BLaER1 (cell line): ENCODE results near the gene LGI2.

Experiments used
- H3K27ac ChIP-seq: shearing (Covaris generic); formaldehyde crosslinking; 2 replicates; pipeline ENCODE4 v1.8.1; 2022
- H3K27me3 ChIP-seq: shearing (Covaris generic); formaldehyde crosslinking; 2 replicates; pipeline ENCODE4 v1.8.1; 2022
- H3K36me3 ChIP-seq: shearing (Covaris generic); formaldehyde crosslinking; 2 replicates; pipeline ENCODE4 v1.8.1; 2022
- H3K4me1 ChIP-seq: shearing (Covaris generic); formaldehyde crosslinking; 2 replicates; pipeline ENCODE4 v1.8.1; 2022
- H3K4me2 ChIP-seq: shearing (Covaris generic); formaldehyde crosslinking; 2 replicates; pipeline ENCODE4 v1.8.1; 2022
- H3K4me3 ChIP-seq: shearing (Covaris generic); formaldehyde crosslinking; 2 replicates; pipeline ENCODE4 v1.8.1; 2022
- H3K9ac ChIP-seq: shearing (Covaris generic); formaldehyde crosslinking; 2 replicates; pipeline ENCODE4 v1.8.1; 2022
- H3K9me3 ChIP-seq: shearing (Covaris generic); formaldehyde crosslinking; 2 replicates; pipeline ENCODE4 v1.8.1; 2022
- H4K20me1 ChIP-seq: shearing (Covaris generic); formaldehyde crosslinking; 2 replicates; pipeline ENCODE4 v1.8.1; 2022
- Cebpa-rat ChIP-seq: shearing (Covaris generic); IDR thresholded peaks from 2 replicates; pipeline ENCODE4 v1.8.1; 2022

The LGI2 gene

DNA sequence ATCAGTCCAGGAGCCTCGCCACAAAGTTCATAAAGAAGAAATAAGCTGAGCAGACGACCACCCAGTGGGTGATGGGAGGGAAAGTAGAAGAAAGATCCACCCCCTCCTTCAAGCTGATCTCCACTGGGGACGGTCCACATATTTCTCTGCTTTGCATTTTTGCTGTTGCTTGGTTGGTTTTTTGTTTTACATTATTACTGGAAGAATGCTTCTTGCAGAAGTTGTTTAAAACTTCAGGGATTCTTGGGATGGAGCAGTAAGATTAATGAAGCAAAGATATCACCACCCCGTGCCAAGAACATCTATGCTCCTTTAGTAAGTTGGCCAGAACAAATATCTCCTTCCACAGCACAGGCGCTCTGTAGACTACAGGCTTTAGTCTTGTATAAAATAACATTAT lies 30.1 kb downstream of the LGI2 start:
- Histone ChIP-seq H3K36me3 (peaks cover 27% of the 10 kb centered on the region), H4K20me1 (no peaks in the 10 kb centered on the region), H3K27me3 (no peaks in the 10 kb centered on the region), H3K4me1 (peaks cover 46% of the 10 kb centered on the region), H3K27ac (no peak overlapping the region), H3K4me2 (peak overlapping the region; percentile 82), H3K4me3 (no peak overlapping the region), H3K9me3 (peaks cover 31% of the 10 kb centered on the region), H3K9ac (no peak overlapping the region)
- TF ChIP-seq Cebpa-rat, result no peak

DNA sequence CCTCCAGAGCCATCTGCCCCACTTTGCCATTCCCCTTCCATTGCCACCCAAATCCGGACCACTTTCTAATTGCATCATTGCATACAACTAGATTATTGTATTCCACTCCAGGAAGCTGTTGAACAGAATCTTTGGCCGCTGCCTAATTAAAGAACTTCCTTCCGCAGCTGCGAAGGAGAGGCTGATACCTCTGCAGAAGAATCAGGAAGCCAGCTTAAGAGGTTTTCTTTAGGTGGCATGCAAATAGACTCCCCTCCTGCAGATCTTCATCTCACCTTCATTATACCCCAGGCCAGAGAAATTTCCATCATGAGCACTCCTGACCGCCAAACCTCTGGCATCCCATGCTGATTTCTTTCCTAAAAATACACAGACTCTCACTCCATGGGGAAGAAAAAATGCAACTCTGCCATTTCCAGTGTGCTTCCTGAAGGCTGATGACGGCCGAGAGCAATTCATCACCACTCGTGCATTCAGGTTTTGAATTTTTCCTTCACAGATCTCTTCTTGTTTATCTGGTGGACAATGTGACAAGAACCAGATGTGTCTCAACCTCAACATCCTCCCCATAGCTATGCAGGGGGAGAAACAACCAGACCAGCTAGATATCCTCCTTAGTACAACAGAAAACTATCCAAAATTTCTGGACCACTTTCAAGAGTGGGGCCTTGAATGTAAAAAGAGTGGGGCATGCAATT lies 31.2 kb downstream of the LGI2 start:
- Histone ChIP-seq H3K36me3 (peaks cover 38% of the 10 kb centered on the region), H3K4me1 (peaks cover 46% of the 10 kb centered on the region), H3K4me2 (peak overlapping the region; percentile 82), H3K4me3 (peak overlapping the region; percentile 39; the same call in 1 of the 2 replicates), H3K9ac (no peak overlapping the region), H3K27me3 (no peaks in the 10 kb centered on the region), H3K27ac (peak overlapping the region; percentile 62), H4K20me1 (no peaks in the 10 kb centered on the region), H3K9me3 (peaks cover 42% of the 10 kb centered on the region)
- TF ChIP-seq Cebpa-rat, result no peak

DNA sequence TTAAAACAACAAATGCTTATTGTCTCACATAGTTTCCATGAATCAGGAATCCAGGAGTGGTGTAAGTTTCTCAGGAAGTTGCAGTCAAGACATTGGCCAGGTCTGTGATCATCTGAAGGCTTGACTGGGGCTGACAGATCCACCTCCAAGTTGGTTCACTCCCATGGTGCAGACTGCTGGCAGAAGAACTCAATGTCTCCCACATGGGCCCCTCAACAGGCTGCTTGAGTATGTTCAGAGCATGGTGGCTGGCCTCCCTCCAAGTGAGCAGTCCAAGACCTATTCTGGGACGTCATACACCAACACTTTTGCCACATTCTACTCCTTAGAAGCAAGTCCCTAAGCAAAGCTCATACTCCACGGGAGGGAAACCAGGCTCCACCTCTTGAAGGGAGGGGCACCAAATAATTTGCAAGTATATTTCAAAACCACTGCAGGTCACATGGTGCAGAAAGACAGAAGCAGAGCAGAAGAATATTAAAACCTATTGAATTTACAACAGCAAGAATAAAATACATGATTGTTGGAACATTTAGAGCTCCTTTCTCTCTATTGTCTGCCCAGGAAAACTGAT lies 35.3 kb downstream of the LGI2 start:
- peaks cover 44% of the 10 kb centered on the region for H3K36me3 ChIP-seq

DNA sequence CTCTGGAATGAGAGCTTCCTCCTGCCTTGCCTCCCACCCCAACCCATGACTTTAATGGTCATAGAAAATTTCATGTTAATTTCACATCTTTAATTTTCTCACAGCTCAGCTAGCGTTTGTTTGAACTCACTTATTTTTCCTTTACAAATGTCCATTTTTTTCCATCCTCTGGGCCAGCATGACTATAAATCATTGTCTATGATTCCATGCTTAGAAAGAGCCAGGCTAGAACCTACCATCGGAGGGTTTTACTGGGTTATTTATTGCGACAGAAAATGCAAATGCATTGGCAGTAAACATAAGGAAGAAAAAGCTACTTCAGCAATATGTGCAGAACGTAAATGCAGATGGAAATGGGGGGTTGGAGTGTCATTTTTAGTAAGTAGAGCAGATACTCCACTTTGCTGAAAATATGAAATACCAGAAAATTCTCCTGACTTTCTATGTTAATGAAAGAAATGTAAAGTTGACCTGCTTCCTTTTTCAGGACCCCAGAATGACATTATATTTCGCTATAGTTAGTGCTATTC lies 37.1 kb downstream of the LGI2 start:
- no peak for TF ChIP-seq Cebpa-rat
- H4K20me1 ChIP-seq, result no peaks in the 10 kb centered on the region
- no peak overlapping the region for H3K27ac ChIP-seq
- H3K9ac ChIP-seq, result no peak overlapping the region
- peaks cover 44% of the 10 kb centered on the region for H3K36me3 ChIP-seq
- H3K9me3 ChIP-seq, result peaks cover 45% of the 10 kb centered on the region
- no peak overlapping the region for H3K4me2 ChIP-seq
- no peaks in the 10 kb centered on the region for H3K27me3 ChIP-seq
- peaks cover 5% of the 10 kb centered on the region for H3K4me1 ChIP-seq
- no peak overlapping the region for H3K4me3 ChIP-seq

More for the DNA sequence above, 35.3 kb downstream of the LGI2 start:
- no peak for TF ChIP-seq Cebpa-rat
- Histone ChIP-seq H3K27ac (no peak overlapping the region), H3K4me1 (peaks cover 23% of the 10 kb centered on the region), H3K4me3 (no peak overlapping the region), H3K9me3 (peaks cover 44% of the 10 kb centered on the region), H3K27me3 (no peaks in the 10 kb centered on the region), H4K20me1 (no peaks in the 10 kb centered on the region), H3K9ac (no peak overlapping the region), H3K4me2 (no peak overlapping the region)

DNA sequence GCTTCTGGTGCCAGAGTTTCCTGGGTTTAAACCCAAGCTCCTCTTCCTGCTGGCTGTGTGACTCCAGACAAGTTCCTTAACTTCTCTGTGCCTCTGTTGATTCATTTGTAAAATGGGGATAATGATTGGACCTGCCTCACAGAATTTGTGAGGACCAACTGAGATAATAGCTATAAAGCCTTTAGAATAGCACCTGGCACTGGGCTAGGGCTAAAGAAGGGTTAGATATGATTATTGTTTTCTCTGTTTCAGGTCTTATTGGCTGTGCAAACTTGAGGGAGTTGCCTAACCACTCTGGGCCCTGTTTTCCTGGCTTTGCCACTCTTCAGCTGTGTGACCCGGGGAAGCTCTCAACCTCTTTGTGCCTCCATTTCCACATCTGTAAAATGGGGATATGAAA lies 37.8 kb downstream of the LGI2 start:
- Histone ChIP-seq H3K27ac (no peak overlapping the region), H4K20me1 (no peaks in the 10 kb centered on the region), H3K27me3 (no peaks in the 10 kb centered on the region), H3K4me2 (no peak overlapping the region), H3K9me3 (peaks cover 39% of the 10 kb centered on the region), H3K4me3 (no peak overlapping the region), H3K36me3 (peaks cover 40% of the 10 kb centered on the region), H3K4me1 (no peaks in the 10 kb centered on the region), H3K9ac (no peak overlapping the region)
- TF ChIP-seq Cebpa-rat, result no peak

DNA sequence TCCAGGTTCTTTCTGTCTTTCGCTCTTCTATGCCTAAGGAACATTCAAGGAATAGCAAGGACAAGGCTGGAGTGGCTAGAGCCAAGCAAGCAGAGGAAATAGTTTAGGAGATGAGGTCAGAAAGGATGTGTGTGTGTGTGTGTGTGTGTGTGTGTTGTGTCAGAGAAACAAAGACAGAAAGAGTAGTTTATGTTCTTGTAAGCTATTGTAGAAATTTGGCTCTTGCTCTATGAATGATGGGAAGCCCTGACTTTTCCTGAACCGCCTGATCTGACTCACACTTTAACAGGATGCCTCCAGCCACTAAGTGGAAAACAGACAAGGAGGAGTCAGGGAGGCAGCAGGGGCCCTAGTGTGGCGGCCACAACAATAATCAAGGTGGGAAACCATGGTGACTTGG lies 39.7 kb downstream of the LGI2 start:
- TF ChIP-seq Cebpa-rat, result no peak
- no peak overlapping the region for H3K27ac ChIP-seq
- H3K9me3 ChIP-seq, result peaks cover 31% of the 10 kb centered on the region
- no peaks in the 10 kb centered on the region for H3K4me1 ChIP-seq
- H3K4me3 ChIP-seq, result no peak overlapping the region
- H3K4me2 ChIP-seq, result no peak overlapping the region
- H3K9ac ChIP-seq, result no peak overlapping the region
- peaks cover 38% of the 10 kb centered on the region for H3K36me3 ChIP-seq
- H3K27me3 ChIP-seq, result no peaks in the 10 kb centered on the region
- no peaks in the 10 kb centered on the region for H4K20me1 ChIP-seq

DNA sequence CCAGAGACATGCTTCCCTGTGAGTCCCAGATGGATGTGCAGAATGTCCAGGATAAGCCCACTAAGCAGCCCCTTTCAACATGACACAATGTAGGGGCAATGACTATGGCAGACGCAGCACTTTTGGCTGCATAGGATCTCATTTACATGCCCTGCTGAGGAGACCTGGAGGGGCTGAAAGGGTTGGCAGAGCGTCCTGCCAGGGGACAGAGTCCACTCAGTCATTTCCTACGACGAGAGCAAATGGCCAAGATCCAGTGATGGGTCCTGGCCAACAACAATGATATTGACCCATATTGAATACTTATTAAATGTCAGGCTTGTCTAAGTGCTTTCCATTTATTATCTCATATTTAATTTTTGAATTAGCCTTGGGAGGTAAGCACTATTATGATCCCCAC lies 41.4 kb downstream of the LGI2 start:
- Histone ChIP-seq H3K27ac (no peak overlapping the region), H3K4me1 (0 out of 2 replicates have a peak, but pooled peaks cover under 1% of the 10 kb centered on the region), H3K27me3 (no peaks in the 10 kb centered on the region), H3K4me2 (no peak overlapping the region), H3K9me3 (peaks cover 30% of the 10 kb centered on the region), H3K4me3 (no peak overlapping the region), H3K9ac (no peak overlapping the region), H4K20me1 (no peaks in the 10 kb centered on the region), H3K36me3 (peaks cover 32% of the 10 kb centered on the region)
- no peak for TF ChIP-seq Cebpa-rat

DNA sequence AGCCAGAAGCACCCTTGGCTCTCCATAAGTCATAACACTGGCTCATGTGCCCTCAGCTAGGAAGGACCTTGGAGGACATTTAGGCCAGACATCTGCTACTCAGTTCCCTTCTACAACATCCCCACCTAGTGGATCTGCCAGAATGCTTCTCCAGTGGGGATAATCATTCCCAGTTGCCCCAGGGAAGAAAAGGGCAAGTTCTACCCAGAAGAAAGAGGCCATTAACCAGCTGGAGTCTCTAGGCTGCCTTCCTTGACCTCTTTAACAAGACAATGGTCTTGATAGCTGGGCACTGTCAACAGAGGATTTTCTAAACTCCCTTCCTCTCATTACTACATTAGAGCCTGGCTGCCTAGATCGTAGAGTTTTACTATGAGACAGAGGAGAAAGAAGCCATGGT lies 42.0 kb downstream of the LGI2 start:
- TF ChIP-seq Cebpa-rat, result no peak
- Histone ChIP-seq H4K20me1 (no peaks in the 10 kb centered on the region), H3K4me3 (no peak overlapping the region), H3K9ac (no peak overlapping the region), H3K4me2 (no peak overlapping the region), H3K9me3 (peaks cover 31% of the 10 kb centered on the region), H3K27ac (no peak overlapping the region), H3K27me3 (no peaks in the 10 kb centered on the region), H3K36me3 (peaks cover 34% of the 10 kb centered on the region), H3K4me1 (peaks cover 6% of the 10 kb centered on the region; the same call in 1 of the 2 replicates)

DNA sequence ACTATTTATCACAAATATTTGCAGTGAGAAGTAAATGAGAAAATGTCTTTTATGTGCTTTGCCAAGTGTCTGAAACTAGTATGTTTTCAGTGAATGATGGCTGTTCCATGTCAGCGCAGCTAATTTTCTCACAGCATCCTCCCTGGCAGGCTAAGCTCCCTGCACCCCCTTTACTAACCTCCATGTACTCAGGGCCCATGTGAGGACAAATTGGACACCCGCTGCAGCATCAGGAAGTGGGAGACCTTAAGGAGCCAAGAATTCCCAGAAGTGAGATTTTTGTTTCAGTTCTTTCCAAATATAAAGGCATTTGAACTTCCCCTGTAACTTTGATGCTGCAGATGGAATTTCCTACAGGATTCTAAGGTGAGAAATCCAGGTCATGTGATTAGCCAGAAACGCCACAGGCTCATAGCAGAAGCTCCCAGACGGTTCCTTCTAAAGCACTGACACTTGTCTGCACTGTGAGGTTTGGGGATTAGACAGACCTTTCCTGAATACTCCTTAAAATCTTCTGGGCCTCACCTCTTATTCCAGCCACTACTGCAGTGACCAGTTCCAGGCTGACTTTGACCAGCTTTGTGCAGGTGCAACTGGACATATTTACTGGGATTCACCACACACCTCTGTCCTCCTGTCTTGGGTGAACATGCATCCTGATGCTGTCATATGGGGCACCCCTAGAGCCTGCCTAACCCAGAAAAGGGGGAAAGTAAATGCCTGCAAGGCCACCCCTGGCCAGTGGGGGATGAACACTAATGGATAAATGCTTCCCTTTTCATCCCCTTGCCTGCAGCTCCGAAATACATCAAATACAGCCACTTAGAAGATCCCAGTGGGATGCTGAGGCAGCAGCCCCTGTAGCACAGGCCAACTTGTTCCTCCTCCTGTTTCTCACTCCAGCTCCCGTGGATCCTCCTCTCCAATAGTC lies 45.9 kb downstream of the LGI2 start:
- H3K4me2 ChIP-seq, result no peak overlapping the region

More for the DNA sequence above, 45.9 kb downstream of the LGI2 start:
- Histone ChIP-seq H4K20me1 (no peaks in the 10 kb centered on the region), H3K4me3 (no peak overlapping the region), H3K9me3 (peaks cover 47% of the 10 kb centered on the region), H3K27me3 (no peaks in the 10 kb centered on the region), H3K27ac (0 out of 2 replicates have a peak overlapping the region, but pooled peaks have one; percentile 19), H3K36me3 (peaks cover 59% of the 10 kb centered on the region), H3K4me1 (peaks cover 32% of the 10 kb centered on the region), H3K9ac (no peak overlapping the region)
- no peak for TF ChIP-seq Cebpa-rat
